HG02763 (cell line): ENCODE results near the gene C21orf58.
"Not testable (repeated sequence)": the region's sequence is repeated elsewhere in the genome, so short reads cannot be mapped to it uniquely, and the experiment has no call there.

Experiments
- ATAC-seq: cut with Tn5 transposase; IDR thresholded peaks from one replicate; pipeline ENCODE4 v1.9.1; 2021; ENCODE audit warnings: mild to moderate bottlenecking, moderate library complexity; ENCODE audit not compliant: unreplicated experiment

Gene C21orf58

GRCh38 chr21:46323710-46324389, at the start of gene C21orf58, which contains the start of gene PCNT:
Gene C21orf58 (minus strand): TSS chr21:46323870. CDS start chr21:46322738, 1,132 bp downstream.
Gene PCNT (plus strand): TSS chr21:46324156. CDS start chr21:46324229, 73 bp downstream.
- peak; percentile 84 for ATAC-seq

- ATAC-seq, result not testable (repeated sequence)
These were observed 49.3 kb upstream of the C21orf58 start for GRCh38 chr21:46372947-46373346.

GRCh38 chr21:46372014-46372485, 48.4 kb upstream of the C21orf58 start:
- ATAC-seq, result no peak

GRCh38 chr21:46371204-46372013, 47.7 kb upstream of the C21orf58 start:
- ATAC-seq, result no peak

- ATAC-seq, result no peak
These were observed 46.0 kb upstream of the C21orf58 start for GRCh38 chr21:46369520-46370235.

- no peak for ATAC-seq
These were observed 45.0 kb upstream of the C21orf58 start for GRCh38 chr21:46368533-46369285.

GRCh38 chr21:46366966-46367365, 43.3 kb upstream of the C21orf58 start:
- ATAC-seq, result no peak

GRCh38 chr21:46366561-46366960, 42.9 kb upstream of the C21orf58 start:
- ATAC-seq, result no peak

- ATAC-seq, result no peak
These were observed 42.4 kb upstream of the C21orf58 start for GRCh38 chr21:46366091-46366490.

- ATAC-seq, result no peak
These were observed 40.0 kb upstream of the C21orf58 start for GRCh38 chr21:46363698-46364097.

GRCh38 chr21:46362946-46363345, 39.3 kb upstream of the C21orf58 start:
- no peak for ATAC-seq

GRCh38 chr21:46361935-46362334, 38.3 kb upstream of the C21orf58 start:
- ATAC-seq, result no peak

- ATAC-seq, result no peak
These were observed 37.5 kb upstream of the C21orf58 start for GRCh38 chr21:46361176-46361575.

GRCh38 chr21:46357684-46358425, 34.2 kb upstream of the C21orf58 start:
- no peak for ATAC-seq

- no peak for ATAC-seq
These were observed 33.6 kb upstream of the C21orf58 start for GRCh38 chr21:46357335-46357604.

- ATAC-seq, result no peak
These were observed 33.0 kb upstream of the C21orf58 start for GRCh38 chr21:46356494-46357334.

- no peak for ATAC-seq
These were observed 32.3 kb upstream of the C21orf58 start for GRCh38 chr21:46356005-46356338.

GRCh38 chr21:46355161-46356004, 31.7 kb upstream of the C21orf58 start:
- no peak for ATAC-seq
